Testis (tissue), 3 donors: ENCODE measurements around the gene ASB6. TPM values are rescaled to one million over a fixed set of nuclear protein-coding genes. Genes with fewer than 3 reads are reported as not detected.

Experiments used
- DNase-seq: peaks from one replicate; pipeline ENCODE4 v3.0.0-alpha.2; 2019
- H3K27ac ChIP-seq, 2 donors: fragments of 200-600 bp; sonication (generic); one replicate each; pipeline ENCODE4 v1.5.1; 2019
- H3K27me3 ChIP-seq: fragments of 200-600 bp; sonication (generic); one replicate; pipeline ENCODE4 v1.5.1; 2019
- H3K36me3 ChIP-seq: fragments of 200-600 bp; sonication (generic); one replicate; pipeline ENCODE4 v1.5.1; 2017; ENCODE audit warnings: low read depth; ENCODE audit errors: missing control alignments
- H3K4me1 ChIP-seq: fragments of 200-600 bp; sonication (generic); one replicate; pipeline ENCODE4 v1.5.1; 2019
- H3K4me3 ChIP-seq, 2 donors: fragments of 200-600 bp; sonication (generic); one replicate each; pipeline ENCODE4 v1.5.1; 2017 to 2019
- H3K9me3 ChIP-seq: fragments of 200-600 bp; sonication (generic); one replicate; pipeline ENCODE4 v1.5.1; 2017
- CTCF ChIP-seq, 3 experiments: fragments of 450-650 bp in 2 of 3; fragments of 200-600 bp in 1 of 3; sonication (generic) in 1 of 3; IDR thresholded peaks; one replicate each; pipeline ENCODE4 v1.5.1; 2016 to 2019; ENCODE audit warnings: antibody characterized with exemption in 3 of 3, mild to moderate bottlenecking in 2 of 3, moderate library complexity in 1 of 3
- POLR2A ChIP-seq: fragments of 450-650 bp; IDR thresholded peaks from one replicate; pipeline ENCODE4 v1.6.1; 2017; ENCODE audit warnings: antibody characterized with exemption, mild to moderate bottlenecking, moderate library complexity
- WGBS, 2 donors: methylation state at CpG; one replicate each; pipeline ENCODE4 v1.1.5; 2018; 5-methylcytosine and 5-hydroxymethylcytosine counted together
- intact Hi-C: fragments of 100-400 bp; cut with DNase I; formaldehyde crosslinking; loops from one replicate; pipeline ENCODE4 v1.15.1; 2023; ENCODE audit warnings: low total_unique reads
- polyA plus RNA-seq: library from polyadenylated mRNA; stranded (reverse); fragments of 350-450 nt; fragmentation: Illumina TruSeq; extraction: RNeasy Lipid Tissue Mini Kit (QIAGEN cat#74804); gene quantifications from one replicate; pipeline ENCODE4 v1.2.3, GENCODE V29; 2014; ENCODE audit warnings: low read depth, low replicate concordance; ENCODE audit not compliant: insufficient read depth
- total RNA-seq, 2 donors: library from RNA; depleted of rRNA; stranded (reverse); fragments of >200 nt; gene quantifications; one replicate each; pipeline ENCODE4 v1.2.3, GENCODE V29; 2016

The ASB6 gene
- total and polyA plus RNA-seq, 3 donors from 2014 or later = 21.4 to 61.7 (median 51.2) TPM

GRCh38 chr9:129604766-129605163 is 37.2 kb downstream of the ASB6 start:
- no peaks in the 10 kb centered on the region for H3K9me3 ChIP-seq
- no peak for TF ChIP-seq POLR2A
- TF ChIP-seq CTCF (IDR thresholded peaks at IDR 0.05) = no peak
- no peaks in the 10 kb centered on the region for H3K27me3 ChIP-seq
- H3K4me1 ChIP-seq = peaks cover 23% of the 10 kb centered on the region
- H3K36me3 ChIP-seq = no peaks in the 10 kb centered on the region
- intact Hi-C loops = loop anchor here (5.0 to 10.0 kb wide), 3 partner anchors 110 to 467 kb away; partner anchors contain the start of gene IER5L
- no peak overlapping the region for H3K4me3 ChIP-seq
- DNase-seq = no peak
- no peak overlapping the region for H3K27ac ChIP-seq
- 71 to 81% methylated on average over 8 of the region's 8 CpGs for WGBS, 2 donors

- 72 to 82% methylated on average over 7 to 12 of the region's 12 CpGs for WGBS, 2 donors
- peaks cover 18% of the 10 kb centered on the region for H3K4me1 ChIP-seq
These were observed 37.7 kb downstream of the ASB6 start for GRCh38 chr9:129604056-129604765.

GRCh38 chr9:129602598-129603415 is 39.1 kb downstream of the ASB6 start:
- Histone ChIP-seq H3K27ac (no peak overlapping the region), H3K4me3 (no peak overlapping the region), H3K27me3 (no peaks in the 10 kb centered on the region), H3K4me1 (peaks cover 9% of the 10 kb centered on the region), H3K9me3 (no peaks in the 10 kb centered on the region), H3K36me3 (no peaks in the 10 kb centered on the region)
- intact Hi-C loops = loop anchor here (10.0 kb wide), 2 partner anchors 108 to 428 kb away; partner anchors contain the start of gene IER5L
- 67 to 71% methylated on average over 6 to 10 of the region's 10 CpGs for WGBS, 2 donors
- TF ChIP-seq CTCF (IDR thresholded peaks at IDR 0.05) (no peak), POLR2A (no peak)
- DNase-seq = no peak

More at GRCh38 chr9:129604056-129604765, 37.7 kb downstream of the ASB6 start:
- Histone ChIP-seq H3K4me3 (no peak overlapping the region), H3K27me3 (no peaks in the 10 kb centered on the region), H3K9me3 (no peaks in the 10 kb centered on the region), H3K36me3 (no peaks in the 10 kb centered on the region), H3K27ac (peak overlapping the region in 1 of 2 donors; percentile 31)
- no peak for DNase-seq
- TF ChIP-seq POLR2A = no peak
- no peak for TF ChIP-seq CTCF (IDR thresholded peaks at IDR 0.05)
- intact Hi-C loops = loop anchor here (10.0 kb wide), 2 partner anchors 109 to 429 kb away; partner anchors contain the start of gene IER5L

- no peak for DNase-seq
- no peak overlapping the region for H3K4me3 ChIP-seq
- H3K4me1 ChIP-seq = peaks cover 16% of the 10 kb centered on the region
- WGBS, 2 donors = 73 to 82% methylated on average over 9 of the region's 9 CpGs
- H3K27me3 ChIP-seq = no peaks in the 10 kb centered on the region
- H3K9me3 ChIP-seq = no peaks in the 10 kb centered on the region
- H3K27ac ChIP-seq = no peak overlapping the region
- H3K36me3 ChIP-seq = no peaks in the 10 kb centered on the region
- intact Hi-C loops = loop anchor here (10.0 kb wide), 2 partner anchors 106 to 426 kb away; partner anchors contain the start of gene IER5L
- TF ChIP-seq POLR2A (no peak), CTCF (IDR thresholded peaks at IDR 0.05) (no peak)
These were observed 40.8 kb downstream of the ASB6 start for GRCh38 chr9:129601082-129601674.
